Adrenal gland (tissue), 5 donors: ENCODE results near the gene TICRR.

Source experiments
- POLR2A ChIP-seq, 2 donors: fragments of 450-650 bp; IDR thresholded peaks; one replicate each; pipeline ENCODE4 v1.6.1; 2017; ENCODE audit warnings: antibody characterized with exemption in 2 of 2, mild to moderate bottlenecking in 2 of 2, moderate library complexity in 1 of 2
- TF ChIP-seq, protein P1 (sequence below), 6 experiments: fragments of 450-650 bp in 4 of 6; fragments of 200-600 bp in 2 of 6; sonication (generic) in 1 of 6; IDR thresholded peaks; 1 replicate in 5 of 6; 2 replicates in 1 of 6; pipeline versions ENCODE4 v1.5.1 to v1.8.0; 2016 to 2021; ENCODE audit warnings: antibody characterized with exemption in 6 of 6, mild to moderate bottlenecking in 2 of 6, moderate library complexity in 1 of 6
- donor health status: DM: no; HTN: no; CAD: no.

DNA sequence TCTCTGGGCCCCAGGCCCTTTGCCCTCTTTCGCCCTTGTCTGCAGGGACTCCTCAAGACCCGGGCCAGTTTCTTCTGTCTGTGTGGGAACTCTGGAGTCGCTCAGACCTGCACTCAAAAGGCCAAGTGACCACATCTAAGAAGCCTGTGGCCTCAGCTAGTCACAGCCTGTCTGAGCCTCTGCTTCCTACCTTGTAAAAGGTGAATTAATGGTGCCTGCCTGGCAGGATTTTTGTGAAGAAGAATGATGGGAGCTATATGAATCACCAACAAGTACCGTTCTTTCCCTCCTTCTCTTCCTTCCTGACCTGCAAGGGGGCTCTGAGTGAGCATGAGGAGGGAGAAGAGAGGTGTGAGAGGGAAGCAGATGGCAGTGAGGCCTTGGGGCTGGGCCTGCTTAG lies 96.4 kb downstream of the TICRR start:
- no peak for TF ChIP-seq POLR2A (IDR thresholded peaks at IDR 0.05)
- TF ChIP-seq, protein P1, sequence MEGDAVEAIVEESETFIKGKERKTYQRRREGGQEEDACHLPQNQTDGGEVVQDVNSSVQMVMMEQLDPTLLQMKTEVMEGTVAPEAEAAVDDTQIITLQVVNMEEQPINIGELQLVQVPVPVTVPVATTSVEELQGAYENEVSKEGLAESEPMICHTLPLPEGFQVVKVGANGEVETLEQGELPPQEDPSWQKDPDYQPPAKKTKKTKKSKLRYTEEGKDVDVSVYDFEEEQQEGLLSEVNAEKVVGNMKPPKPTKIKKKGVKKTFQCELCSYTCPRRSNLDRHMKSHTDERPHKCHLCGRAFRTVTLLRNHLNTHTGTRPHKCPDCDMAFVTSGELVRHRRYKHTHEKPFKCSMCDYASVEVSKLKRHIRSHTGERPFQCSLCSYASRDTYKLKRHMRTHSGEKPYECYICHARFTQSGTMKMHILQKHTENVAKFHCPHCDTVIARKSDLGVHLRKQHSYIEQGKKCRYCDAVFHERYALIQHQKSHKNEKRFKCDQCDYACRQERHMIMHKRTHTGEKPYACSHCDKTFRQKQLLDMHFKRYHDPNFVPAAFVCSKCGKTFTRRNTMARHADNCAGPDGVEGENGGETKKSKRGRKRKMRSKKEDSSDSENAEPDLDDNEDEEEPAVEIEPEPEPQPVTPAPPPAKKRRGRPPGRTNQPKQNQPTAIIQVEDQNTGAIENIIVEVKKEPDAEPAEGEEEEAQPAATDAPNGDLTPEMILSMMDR (IDR thresholded peaks at IDR 0.05) = no peak
